CD4-positive, alpha-beta T cell treated with Interleukin-15 for 4 hours (primary cell): ENCODE measurements around the gene LMCD1.
"Not testable (repeated sequence)": the region's sequence is repeated elsewhere in the genome, so short reads cannot be mapped to it uniquely, and the experiment has no call there.

Source experiments
- DNase-seq: peaks from one replicate; pipeline ENCODE4 v3.0.0-alpha.2; 2020; ENCODE audit warnings: low spot score

Gene LMCD1

DNA sequence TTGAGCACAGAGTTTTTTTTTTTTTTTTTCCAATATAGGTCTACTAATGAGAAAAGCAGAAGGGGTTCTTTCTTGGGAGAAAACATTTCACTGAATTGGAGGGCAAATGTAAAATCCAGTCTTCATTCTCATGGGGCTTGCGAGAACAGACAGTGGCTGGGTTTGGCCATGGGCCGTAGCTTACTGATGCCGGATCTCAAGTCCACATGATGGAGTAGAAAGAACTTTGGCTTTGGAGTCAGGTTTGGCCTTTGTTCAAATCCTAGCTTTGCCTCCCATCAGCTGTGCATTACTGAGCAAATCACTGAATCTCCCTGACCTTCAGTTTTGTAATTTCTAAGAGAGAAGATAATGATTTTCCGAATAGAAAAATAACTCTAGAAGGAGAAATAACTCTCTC, 59.7 kb downstream of the LMCD1 start:
- DNase-seq = no peak

- no peak for DNase-seq
Measured at GRCh38 chr3:8562081-8562595, 60.5 kb downstream of the LMCD1 start.

DNA sequence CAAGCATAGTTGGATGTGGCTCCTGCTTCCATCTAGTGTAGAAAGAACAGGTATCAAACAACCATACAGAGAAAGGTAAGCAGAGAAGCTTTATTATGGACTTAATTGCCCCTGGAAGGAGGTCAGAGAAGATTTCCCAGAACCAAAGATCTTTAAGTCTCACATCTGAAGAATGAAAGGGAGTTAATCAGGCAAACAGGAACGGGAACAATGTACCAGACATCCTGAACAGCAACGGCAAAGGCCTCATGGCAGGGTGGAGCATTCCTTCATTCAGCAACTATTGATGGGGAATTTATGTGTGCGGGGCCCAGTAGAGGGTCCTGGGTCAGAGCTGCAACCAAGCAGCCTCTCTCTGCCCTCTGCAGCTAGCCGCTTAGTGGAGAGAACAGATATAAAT, 61.5 kb downstream of the LMCD1 start:
- no peak for DNase-seq

GRCh38 chr3:8563597-8563996, 62.0 kb downstream of the LMCD1 start:
- DNase-seq = no peak

DNA sequence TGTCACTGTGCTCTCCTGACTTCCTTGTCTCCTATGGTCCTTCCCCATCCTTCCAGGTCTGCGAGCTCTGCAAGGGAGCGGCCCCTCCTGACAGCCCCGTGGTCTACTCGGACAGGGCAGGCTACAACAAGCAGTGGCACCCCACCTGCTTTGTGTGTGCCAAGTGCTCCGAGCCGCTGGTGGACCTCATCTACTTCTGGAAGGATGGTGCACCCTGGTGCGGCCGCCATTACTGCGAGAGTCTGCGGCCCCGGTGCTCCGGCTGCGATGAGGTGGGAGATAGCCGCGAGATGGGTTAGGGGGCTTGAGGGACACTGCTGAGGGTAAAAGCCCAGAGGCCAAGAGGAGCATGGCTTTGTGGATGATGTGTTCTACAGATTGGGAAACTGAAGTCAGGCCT, 63.8 kb downstream of the LMCD1 start:
- DNase-seq = no peak

- no peak for DNase-seq
Measured at GRCh38 chr3:8567784-8568575, 66.4 kb downstream of the LMCD1 start.

- DNase-seq = no peak
Measured at GRCh38 chr3:8571256-8571655, 69.6 kb downstream of the LMCD1 start.

GRCh38 chr3:8573342-8573926, 71.8 kb downstream of the LMCD1 start:
- no peak for DNase-seq

DNA sequence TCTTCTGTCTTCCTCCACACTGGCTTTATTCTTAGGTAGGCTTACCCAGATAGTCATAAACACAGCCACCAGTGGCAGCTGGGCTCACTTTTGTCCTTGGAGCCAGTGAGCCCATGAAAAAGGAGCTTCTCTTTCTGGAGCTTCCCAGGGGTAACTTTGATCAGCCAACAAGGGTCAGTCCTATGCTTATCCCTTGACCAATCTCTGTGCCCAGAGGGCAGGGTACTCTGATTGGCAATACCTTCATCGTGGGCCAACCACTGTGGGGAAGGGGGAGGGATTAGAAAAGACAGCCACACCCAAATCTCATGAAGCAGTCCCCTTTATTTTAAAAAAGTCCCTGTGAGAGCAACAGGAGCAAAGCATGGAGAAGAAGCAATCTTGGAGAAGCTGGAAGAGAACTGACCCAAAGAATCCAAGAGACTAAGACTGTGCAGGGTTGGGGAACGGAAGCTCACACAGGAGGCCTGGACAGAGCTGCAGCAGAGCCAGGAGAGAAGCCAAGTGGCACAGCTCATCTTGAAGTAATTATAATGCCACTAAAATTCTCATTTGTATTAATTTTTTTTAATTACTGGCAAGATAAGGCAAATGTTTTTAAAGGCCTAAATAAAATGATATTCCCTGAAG, 72.5 kb downstream of the LMCD1 start:
- no peak for DNase-seq

- no peak for DNase-seq
Measured at GRCh38 chr3:8574670-8575322, 73.2 kb downstream of the LMCD1 start.

GRCh38 chr3:8575364-8576104, 73.9 kb downstream of the LMCD1 start:
- no peak for DNase-seq

DNA sequence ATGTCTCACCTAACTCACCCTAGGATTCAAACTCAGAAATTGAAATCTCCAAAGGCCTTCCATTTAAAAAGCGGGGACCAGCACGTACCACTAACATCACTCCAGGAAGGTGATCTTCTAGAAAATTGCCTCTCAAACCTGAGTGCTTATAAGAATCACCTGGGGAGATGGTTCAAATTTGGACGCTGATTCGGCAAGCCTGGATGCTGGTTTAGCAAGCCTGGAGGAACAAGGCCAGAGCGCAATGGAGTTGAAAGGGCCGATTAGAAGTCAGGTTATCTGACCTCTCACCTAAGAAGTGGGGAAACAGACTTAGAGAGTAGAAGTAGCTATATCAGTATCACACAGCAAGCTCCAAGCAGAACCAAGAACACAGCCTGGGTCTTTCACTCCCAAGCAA, 74.8 kb downstream of the LMCD1 start:
- DNase-seq = no peak

DNA sequence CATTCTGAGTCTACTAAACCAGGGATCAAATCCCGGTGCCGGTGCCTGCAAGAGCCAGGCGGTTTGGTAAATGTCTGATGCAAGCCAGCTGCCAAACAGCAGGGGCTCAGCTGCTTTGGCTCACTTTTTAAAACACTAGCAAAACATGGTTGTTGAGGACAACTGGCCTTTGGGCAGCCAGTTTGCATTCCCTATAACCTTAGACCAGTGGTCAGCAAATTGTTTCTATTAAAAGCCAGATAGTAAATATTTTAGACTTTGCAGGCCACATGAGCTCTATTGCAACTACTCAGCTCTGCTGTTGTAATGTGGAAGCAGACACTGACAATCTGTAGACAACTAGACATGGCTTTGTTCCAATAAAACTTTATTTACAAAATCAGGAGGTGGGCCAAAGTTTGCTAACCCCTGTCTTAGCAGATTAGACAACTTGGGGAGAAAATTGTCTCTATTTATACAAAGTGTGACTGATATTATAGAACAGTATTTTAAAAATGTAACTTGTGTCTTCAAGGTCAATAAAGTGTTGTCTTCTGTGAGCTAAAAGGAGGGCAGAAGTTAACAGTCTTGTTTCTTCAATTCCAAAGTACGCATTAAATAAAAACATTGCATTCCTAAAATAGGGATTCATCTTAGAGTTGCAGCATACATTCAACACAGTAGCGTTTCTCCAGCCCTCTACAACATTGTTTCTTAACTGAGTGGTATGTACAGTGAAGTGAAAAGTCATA, 75.4 kb downstream of the LMCD1 start:
- no peak for DNase-seq

GRCh38 chr3:8578282-8578681, 76.7 kb downstream of the LMCD1 start:
- no peak for DNase-seq

GRCh38 chr3:8579096-8579495, 77.5 kb downstream of the LMCD1 start:
- DNase-seq = no peak

DNA sequence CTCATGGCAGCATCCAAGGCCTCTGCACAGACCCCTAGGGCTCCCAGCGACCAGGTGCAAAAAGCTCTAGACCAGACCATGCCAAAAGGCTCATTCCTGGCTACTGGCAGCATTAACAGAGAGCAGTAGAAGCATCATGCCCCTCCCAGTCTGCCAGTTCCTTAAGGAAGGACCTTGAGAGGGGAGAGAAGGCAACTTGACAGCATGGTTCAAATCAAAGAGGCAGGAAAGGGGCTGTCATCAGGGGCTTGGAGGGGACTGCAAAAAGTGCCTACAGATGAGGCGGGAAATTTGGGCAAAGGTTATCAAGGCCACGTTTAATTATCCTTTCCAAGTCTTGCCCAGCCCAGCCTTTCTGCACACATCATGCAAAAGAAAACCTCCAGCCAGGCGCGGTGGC, 78.3 kb downstream of the LMCD1 start:
- no peak for DNase-seq

DNA sequence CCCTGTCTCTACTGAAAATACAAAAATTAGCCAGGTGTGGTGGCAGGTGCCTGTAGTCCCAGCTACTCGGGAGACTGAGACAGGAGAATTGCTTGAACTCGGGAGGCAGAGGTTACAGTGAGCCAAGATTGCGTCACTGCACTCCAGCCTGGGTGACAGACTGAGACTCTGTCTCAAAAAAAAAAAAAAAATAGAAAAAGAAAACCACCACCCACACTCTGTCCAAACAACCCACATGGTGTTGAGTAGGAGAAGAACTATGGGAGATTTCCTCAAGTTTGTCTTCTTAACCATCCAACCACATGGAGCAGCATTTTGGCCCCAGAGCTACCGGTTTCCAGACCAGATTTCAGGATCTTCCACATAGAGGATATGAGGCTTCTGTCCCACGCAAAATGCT, 78.8 kb downstream of the LMCD1 start:
- not testable (repeated sequence) for DNase-seq

GRCh38 chr3:8581373-8581772, 79.8 kb downstream of the LMCD1 start:
- DNase-seq = no peak

DNA sequence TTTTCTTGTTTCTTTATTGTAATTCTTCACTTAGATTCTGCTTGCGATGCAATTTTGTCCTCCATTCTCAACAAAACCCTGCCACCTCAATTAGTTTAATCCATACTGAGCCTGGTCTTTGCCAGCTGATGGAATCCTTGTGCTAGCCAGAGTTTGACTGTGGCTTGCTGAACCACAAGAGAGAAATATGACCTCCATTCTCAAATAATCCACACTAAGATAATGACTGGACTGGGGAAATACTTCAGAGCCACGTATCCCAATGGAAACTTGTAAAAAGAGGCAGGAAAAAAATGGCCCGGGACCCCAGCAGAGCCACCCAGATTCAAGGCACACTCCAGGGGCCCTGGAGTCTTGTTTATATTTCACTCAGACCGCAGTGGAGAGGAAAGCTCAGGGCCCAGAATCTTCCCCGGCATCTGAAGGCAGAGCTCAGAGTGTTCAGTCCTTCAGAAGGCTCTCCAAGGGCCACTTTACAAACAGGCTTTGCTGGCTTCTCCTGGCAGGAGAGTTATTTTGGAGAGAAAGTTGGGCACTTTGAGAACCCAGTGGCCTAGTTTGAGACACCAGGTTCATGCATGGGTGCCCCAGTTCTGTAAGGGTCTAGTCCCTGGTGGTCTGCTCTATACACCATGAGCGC, 80.3 kb downstream of the LMCD1 start:
- DNase-seq = no peak

DNA sequence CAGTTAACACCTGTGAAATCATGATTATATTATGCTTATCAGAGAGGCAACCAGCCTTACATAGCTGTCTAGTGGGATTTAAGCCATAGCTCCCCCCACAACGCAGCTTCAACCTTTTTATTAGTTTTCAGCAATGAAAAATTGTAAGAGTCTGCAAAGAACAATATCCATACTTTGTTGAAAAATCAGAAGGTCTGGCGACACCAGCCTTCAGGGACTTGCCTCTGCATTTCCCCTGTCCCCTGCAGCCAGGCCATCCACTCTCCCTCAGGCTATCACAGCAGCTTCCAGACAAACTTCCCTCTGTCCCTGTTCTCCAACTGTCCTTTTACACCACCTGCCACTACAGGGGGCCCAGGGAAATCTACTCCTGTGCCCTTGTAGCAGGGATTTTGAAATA, 83.0 kb downstream of the LMCD1 start:
- DNase-seq = no peak
